ENCODE measurements around the gene EVPL.
"Not testable (repeated sequence)": the region's sequence is repeated elsewhere in the genome, so short reads cannot be mapped to it uniquely, and the experiment has no call there.

EVPL gene

DNA sequence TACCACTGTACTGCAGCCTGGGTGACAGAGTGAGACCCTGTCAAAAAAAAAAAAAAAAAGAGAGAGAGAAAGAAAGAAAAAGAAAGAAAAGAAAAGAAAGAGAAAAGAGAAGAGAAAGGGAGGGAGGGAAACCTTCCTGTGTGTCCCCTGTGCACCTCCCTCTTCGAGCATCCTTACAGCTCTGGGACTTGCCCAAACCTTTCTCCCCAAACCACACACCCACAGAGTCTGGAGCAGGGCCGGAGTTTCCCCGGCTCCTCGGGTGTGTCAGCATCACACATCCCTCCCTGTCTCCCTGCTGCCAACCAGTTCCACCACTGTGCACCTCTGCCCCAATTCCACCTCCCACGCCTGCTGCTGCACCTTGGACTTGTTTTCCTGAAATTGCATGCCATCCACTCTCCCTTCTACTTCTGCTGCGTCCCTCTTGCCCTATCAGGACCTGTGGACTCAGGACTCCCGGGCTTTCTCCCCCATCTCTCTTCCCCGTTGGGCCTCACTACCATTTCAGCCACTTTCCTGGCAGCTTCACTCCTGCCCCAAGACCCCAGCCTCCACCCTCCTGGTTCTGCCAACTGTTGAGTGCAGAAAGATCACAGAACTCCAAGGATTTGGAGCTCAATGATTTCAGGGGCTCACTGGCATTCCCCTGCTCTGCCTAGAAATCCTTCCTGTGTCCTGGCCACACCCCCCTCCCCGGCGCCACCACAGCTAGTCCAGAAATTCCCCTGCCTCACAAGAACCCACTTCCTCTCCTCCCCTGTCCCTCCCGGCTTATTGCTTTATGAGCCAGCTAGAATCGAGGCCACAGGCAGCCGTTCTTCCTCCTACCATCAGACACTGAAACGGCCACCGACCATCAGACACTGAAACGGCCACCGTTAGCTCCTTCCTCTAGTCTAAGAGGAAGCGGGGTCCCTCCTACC lies 30.2 kb downstream of the EVPL start:
- peak; percentile 25 for DNase-seq (ENCODE audit: low read depth)

DNA sequence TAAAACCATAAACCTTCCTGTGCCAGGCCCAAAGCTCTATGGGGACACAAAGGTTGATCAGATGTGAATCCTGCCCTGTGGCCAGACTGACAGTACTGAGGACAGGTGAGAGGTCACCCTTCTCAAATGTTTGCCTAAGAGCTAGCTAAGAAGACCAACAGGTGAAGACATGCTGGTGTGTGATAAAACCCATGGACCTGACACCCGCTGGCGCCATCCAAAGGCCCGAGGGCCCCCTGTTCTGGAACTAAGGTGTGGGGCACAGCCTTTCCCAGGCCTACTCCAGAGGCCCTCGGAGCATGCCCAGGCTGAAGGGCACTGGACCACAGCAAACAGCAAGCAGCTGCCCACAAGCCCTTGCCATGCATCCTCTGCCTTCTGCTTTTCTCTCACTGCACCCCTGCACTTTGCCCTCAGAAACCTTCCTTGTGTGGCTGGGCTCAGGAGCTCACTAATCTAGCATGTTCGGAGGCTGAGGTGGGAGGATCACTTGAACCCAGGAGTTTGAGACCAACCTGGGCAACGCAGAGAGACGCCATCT lies 31.7 kb downstream of the EVPL start:
- DNase-seq (ENCODE audit: low read depth), result no peak

DNA sequence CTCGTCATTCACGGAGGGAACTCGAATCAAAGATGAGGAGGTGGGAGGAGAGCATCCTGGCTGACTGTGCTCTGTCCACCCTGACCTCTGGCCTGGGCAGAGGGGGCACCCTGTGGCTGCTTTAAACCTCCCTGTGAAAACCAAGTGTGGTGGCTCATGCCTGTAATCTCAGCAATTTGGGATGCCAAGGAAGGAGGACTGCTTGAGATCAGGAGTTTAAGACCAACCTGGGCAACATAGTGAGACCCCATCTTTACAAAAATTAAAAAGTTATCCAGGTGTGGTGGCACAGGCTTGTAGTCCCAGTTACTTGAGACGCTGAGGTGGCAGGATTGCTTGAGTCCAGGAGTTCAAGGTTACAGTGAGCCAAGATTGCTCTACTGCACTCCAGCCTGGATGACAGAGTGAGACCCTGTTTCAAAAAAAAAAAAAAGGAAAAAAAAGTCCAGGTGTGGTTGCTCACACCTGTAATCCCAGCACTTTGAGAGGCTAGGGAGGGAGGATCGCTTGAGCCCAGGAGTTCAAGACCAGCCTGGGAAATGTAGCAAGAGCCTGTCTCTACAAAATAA lies 32.2 kb downstream of the EVPL start:
- no peak for DNase-seq (ENCODE audit: low read depth)

DNA sequence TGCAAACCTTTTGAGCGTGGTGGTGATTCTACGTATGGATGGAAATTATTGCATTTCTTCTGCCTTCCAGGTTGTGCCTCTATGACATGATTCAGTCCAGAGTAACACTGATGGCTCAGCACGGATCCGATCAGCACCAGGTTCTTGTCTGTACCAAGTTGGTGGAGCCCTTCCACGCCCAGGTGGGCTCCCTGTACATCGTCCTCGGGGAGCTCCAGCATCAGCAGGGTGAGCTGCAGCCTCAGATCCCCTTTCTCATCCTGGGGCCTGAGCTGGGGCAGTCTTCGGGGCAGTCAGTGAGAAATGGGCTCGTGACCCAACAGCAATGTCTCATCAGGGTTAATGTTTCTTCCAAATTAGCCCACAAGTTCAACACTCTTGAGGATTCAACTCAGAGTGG lies 35.7 kb downstream of the EVPL start:
- no peak for DNase-seq (ENCODE audit: low read depth)

DNA sequence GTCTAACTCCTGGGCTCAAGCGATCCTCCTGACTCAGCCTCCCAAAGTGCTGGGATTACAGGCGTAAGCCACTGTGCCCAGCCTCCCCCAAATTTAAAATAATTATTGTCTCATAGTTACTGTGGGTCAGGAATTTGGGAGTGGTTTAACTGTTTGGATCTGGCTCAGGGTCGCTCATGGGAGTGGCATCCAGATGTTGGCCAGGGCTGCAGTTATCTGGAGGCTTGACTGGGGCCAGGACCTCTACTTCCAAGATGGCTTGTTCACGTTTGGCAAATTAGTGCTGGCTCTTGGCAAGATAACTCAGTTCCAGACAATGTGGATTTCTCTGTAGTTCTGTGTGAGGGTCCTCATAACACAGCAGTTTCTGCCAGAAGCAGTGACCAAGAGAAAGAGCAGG lies 40.1 kb downstream of the EVPL start:
- no peak for DNase-seq (ENCODE audit: low read depth)

DNA sequence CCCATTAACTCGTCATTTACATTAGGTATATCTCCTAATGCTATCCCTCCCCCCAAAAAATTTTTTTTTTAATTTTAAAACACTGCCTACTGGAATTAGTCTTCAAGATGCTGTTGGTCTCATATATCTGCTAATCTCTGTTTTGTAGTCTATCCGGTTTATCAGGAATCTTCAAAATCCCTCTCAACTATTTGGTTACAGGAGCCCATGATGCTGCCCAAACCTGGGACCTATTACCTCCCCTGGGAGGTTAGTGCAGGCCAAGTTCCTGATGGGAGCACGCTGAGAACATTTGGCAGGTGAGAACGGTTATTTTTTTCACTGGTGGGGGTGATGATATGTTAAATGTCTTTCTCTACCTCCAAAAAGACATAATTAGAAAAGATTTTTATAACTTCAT lies 41.1 kb downstream of the EVPL start:
- no peak for DNase-seq (ENCODE audit: low read depth)

DNA sequence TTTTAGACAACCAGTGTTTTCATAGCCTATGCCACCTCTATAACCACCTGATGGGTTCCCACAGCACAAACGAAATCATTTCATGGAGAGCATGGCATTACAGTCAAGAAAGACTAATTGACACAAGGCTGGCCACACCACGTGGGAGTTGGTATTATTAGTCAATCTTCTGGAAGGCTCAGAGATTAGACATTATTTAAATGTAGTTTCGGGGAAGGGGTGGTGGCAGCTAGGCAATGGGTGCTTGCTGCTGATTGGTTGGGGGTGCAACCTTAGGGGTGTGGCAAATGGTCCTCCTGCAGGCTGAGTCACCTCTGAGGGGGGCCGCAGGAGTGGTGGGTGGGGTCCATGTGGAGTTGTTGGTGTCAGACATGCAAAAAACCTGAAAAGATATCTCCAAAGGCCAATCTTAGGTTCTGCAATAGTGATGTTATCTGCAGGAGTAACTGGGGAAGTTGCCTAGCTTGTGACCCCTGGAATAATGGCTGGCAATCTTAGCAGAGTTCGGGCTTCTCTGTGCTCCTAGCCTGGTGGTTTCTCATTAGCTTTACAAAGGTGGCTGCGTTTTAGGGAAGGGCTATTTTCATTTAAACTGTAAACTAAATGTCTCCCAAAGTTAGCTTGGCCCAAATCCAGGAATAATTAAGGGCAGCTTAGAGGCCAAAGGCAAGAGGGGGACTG lies 43.5 kb downstream of the EVPL start:
- no peak for DNase-seq (ENCODE audit: low read depth)

DNA sequence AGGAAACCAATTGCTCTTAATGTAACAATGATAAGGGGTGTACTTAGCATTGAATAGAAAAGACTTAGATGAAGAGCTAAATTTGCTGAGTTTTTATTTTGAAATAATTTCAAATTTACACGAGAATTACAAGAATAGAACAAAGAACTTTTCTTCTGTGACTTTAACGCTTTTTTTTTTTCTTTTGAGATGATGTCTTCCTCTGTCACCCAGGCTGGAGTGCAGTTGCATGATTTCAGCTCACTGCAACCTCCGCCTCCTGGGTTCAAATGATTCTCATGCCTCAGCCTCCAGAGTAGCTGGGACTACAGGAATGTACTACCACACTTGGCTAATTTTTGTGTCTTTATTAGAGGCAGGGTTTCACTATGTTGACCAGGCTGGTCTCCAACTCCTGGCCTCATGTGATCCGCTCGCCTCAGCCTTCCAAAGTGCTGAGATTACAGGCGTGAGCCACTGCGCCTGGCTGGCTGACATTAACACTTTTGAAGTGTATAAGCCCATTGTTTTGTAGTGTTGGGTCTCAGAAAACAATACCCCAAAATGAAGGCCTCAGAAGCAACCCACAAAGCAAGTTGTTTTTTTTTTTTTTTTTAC lies 46.0 kb downstream of the EVPL start:
- no peak for DNase-seq (ENCODE audit: low read depth)

DNA sequence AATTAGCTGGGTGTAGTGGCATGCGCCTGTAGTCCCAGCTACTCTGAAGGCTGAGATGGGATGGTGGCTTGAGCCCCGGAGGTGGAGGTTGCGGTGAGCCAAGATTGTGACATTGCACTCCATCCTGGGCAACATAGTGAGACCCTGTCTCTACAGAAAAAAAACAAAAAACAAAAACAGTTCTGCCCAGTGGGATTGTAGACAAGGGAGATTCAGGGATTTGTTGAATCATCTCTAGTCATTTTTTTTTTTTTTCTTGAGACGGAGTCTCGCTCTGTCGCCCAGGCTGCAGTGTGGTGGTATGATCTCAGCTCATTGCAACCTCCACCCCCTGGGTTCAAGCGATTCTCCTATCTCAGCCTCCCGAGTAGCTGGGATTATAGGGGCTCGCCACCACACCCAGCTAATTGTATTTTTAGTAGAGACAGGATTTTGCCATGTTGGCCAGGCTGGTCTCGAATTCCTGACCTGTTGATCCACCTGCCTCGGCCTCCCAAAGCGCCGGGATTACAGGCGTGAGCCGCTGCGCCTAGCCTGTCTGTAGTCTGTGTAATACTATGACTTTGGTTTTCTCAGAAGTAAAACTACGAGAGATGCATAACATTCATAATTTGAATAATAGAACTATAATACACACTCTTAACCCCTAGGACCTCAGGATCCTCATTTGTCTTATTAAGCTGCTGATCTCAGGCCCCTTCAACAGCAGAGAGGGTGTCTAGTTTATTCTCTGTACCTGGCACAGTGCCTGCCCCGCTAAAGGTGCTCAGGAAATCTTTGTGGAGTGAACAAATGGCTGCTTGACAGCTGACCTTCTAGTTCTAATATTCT lies 46.7 kb downstream of the EVPL start:
- DNase-seq (ENCODE audit: low read depth), result no peak

DNA sequence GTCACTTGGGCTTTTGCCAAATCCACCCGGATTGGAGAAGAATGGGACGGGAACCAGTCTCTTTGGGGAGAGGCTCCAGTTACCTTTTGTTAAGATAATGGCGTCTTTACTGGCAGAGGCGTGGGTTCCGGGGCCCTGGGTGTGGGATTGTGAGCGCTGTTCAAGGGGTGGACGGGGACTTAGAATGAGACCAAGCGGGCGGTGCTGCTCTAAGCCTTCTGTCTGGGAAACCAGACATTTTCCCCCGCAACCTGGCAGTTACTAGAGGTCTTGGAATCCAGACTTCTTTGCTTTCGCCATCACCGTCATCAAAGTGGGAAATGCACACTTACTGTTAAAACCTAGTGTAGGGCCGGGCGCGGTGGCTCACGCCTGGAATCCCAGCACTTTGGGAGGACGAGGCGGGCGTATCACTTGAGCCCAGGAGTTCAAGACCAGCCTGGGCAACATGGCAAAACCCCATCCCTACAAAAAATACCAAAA lies 47.4 kb downstream of the EVPL start:
- DNase-seq (ENCODE audit: low read depth), result no peak

DNA sequence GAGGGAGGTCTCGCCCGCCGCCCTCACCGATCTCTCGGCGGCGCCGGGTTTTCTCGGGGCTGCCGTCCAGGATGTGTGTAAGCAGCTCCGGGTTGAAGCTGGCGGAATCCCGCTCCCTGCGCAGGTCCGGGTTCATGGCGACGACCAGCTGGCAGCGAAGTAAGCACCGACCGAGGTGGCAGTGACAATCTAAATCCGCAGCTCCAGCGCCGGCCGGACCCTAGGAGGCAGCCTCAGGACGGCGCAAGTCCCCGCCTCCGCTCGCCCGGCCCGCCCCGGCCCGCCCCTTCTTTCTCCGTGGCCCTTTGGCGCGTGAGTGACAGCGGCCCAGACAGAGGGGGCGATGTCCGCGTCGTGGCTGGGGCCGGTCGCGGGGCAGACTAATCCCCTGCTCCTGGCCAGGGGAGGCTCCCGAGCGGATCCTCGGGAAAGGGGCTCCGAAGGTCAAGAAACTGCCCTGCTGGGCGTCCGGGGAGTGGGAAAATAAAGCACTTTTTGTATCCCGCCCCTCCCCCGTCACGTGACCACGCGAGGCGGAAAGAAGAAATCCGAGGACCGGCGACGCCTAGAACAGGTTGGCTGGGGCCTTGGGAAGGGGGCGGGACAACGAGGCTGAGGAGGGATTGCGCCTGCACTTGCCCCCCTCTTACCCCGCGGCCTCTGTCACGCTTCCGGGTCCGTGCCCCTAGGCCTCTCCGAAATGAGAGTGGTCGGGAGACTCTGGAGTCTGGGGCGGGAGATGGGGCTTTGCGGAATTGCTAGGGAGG lies 48.0 kb downstream of the EVPL start, which contains the start of the genes ACOX1 and TEN1:
ACOX1 (minus strand) TSS at position 229 of the 767 bp plus-strand sequence; CDS start at position 136, 93 bp downstream.
TEN1 (plus strand) TSS at position 303 of the 767 bp plus-strand sequence. CDS start 6,953 bp downstream, outside the sequence.
- peak; percentile 93 for DNase-seq (ENCODE audit: low read depth)

DNA sequence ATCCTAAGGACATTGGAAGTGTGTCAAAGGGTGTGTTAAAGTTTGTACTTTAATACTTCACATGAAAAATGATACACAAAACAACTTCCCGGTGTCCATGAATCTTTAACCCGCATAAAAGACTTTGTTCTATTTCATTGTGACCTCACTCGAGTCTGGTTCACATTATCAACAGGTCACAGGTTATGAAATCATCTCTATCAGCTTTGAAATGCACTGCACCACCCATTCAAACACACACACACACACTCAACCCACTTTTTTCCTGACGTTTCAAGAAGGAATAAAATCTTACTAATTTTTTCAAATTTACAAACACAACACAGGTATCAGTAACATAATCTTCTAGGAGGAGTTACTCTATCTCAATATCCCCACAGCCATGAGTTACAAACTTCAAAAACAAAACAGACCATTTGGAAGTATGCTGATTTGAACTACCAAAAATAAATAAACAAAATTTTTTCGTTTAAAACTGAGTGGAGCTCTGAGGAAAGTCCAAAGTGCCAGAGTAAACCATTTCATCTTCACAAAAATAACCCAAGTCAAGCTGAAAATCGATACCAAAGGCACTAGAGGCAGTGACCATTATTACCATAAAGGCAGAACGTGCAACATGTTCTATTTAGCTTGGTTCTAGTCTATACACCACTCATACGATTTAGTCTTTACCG lies 50.8 kb downstream of the EVPL start:
- DNase-seq (ENCODE audit: low read depth), result no peak

DNA sequence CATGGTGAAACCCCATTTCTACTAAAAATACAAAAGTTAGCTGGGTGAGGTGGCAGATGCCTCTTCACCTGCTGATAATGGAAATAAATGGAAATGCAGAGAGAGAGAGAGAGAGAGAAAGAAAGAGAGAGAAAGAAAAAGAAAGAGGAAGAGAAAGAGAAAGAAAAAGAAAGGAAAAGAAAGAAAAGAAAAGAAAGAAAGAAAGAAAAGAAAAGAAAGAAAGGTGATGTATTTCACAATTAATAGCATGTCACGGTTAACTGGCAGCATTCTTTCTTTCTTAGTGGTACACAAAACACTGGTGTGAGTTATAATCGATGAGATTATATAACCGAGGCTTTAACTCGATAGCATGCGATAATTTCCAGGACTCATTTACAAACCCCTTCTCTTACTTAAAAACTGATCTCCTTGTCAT lies 51.3 kb downstream of the EVPL start:
- no peak for DNase-seq (ENCODE audit: low read depth)

DNA sequence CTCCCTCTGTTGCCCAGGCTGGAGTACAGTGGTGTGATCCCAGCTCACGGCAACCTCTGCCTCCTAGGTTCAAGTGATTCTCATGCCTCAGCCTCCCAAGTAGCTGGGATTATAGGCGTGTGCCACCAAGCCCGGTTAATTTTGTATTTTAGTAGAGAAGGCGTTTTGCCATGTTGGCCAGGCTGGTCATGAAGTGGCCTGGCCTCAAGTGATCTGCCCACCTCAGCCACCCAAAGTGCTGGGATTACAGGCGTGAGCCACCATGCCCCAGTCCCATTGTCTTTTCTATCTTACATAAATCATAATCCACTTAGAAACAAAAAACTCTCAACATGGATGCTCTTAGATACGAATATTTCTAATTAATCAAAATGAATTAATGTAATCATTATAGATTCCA lies 51.9 kb downstream of the EVPL start:
- DNase-seq (ENCODE audit: low read depth), result not testable (repeated sequence)

DNA sequence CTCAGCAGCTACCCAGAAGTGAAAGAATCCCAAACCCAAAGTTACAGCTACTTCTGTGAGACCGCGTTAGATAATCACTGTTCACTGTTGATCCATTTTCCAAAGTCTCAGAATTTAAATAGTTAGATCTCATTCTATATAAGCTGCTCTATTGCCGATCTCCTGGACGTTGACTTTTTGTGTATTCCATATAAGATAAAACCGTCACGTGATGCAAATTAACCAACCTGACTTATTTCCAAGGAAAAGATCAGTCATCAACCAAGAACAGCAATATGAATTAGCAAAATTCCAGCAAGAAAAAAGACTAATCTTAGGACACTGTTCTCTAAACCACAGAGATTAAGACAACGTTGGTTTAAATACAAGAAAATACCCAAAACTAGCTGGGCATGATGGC lies 56.5 kb downstream of the EVPL start:
- DNase-seq (ENCODE audit: low read depth), result no peak

DNA sequence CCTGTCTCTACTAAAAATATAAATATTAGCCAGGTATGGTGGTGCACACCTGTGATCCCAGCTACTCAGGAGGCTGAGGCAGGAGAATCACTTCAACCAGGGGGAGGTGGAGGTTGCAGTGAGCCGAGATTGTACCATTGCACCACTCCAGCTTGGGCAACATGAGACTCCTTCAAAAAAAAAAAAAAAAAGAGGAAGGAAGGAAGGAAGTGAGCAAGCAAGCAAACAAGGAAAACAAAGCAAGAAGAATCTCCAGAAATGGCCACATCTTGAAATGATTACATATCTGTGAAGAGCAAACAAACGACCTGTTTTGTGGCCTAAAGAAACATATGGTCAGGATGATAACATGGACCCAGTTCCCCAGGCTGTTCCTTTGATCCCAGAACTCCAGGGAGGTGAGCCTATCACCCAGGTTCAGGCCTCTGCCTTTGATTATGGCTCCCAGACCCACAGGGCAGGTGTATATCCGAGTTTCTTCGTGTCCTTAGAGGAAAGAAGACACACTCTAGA lies 57.0 kb downstream of the EVPL start:
- DNase-seq (ENCODE audit: low read depth), result no peak

DNA sequence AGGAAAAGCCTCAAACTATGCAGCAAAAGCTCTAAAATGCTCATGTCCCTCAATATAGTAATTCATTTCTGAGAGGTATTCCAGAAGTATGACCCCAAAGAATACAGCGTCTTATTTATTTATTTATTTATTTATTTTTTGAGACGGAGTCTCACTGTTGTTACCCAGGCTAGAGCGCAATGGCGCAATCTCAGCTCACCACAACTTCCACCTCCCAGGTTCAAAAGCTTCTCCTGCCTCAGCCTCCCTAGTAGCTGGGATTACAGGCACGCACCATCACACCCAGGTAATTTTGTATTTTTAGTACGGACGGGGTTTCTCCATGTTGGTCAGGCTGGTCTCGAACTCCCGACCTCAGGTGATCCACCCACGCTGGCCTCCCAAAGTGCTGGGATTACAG lies 58.1 kb downstream of the EVPL start:
- DNase-seq (ENCODE audit: low read depth), result not testable (repeated sequence)

DNA sequence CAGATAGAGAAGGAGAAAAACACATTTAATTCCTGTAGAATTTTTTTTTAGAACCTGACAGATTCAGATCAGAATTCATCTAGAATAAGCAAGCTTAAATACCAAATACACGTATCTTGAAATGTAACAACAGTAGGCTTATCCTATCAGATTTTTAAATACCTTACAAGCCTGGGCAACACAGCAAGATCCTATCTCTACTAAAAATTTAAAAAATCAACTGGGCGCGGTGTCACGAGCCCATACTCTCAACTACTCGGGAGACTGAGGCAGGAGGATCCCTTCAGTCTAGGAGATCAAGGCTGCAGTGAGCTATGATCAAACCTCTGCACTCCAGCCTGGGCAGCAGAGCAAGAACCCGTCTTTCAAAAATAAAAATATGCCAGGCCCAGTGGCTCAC lies 61.6 kb downstream of the EVPL start:
- DNase-seq (ENCODE audit: low read depth), result no peak

DNA sequence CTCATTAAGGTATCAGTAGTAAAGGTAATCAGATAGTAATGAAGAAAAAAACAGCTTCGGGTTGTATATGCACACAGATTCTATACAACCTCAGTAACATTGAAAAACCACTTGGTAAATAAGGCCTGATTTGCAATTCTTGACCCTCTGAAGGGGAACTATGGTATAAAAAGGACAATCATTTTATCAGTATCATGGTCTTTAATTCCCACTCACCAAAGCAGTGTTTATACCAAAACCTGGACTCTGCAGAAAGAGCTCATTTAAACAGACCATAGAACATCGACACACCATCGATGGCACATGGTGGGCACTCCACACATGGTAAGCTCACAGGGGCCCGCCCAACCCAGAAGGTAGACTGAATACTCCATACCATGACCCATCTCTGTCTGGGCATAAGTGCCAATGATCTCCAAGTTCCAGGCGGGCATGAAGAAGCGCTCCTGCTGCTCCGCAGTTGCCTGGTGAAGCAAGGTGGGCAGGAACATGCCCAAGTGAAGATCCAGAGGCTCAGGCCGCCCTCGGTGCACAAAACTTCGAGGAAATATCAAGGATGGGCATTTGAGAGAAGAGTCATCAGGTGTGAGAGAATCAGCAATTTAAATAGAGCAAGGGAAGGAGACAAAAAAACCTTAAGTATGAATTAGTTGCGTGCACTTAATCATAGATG lies 67.1 kb downstream of the EVPL start:
- no peak for DNase-seq (ENCODE audit: low read depth)

Measured in activated T-helper 9 cell treated with anti-CD3 and anti-CD28 coated beads, Interleukin-2, amount 50 U/mL, for 16 hours (primary cell).